A549 (cell line): ENCODE measurements around the gene MCM3. TPM values are rescaled to one million over a fixed set of nuclear protein-coding genes. Genes with fewer than 3 reads are reported as not detected.

ENCODE experiments used
- ATAC-seq, 2 experiments: fragments of 200-7000 bp in 1 of 2; fragments of >200 bp in 1 of 2; cut with Nextera tagmentation in 1 of 2; cut with Tn5 transposase in 1 of 2; 3 replicates each; pipeline versions ENCODE4 v1.8.0 to v1.9.1; 2018 to 2020; ENCODE audit warnings: mild to moderate bottlenecking in 1 of 2, moderate library complexity in 1 of 2
- CTCF ChIA-PET: fragments of 300-600 bp; sonication (Branson Sonifier 250); formaldehyde crosslinking; extraction: SDS; loops from one replicate; lab custom pipeline; 2021; ENCODE audit warnings: antibody characterized with exemption, inconsistent platforms; lab: Yijun Ruan, JAX
- POLR2A ChIA-PET: fragments of 350-600 bp; formaldehyde crosslinking; extraction: SDS; loops from one replicate; lab custom pipeline; 2021; ENCODE audit warnings: antibody characterized with exemption, inconsistent platforms; lab: Yijun Ruan, JAX
- DNase-seq, 2 experiments: peaks; one replicate each; pipeline versions ENCODE4 v3.0.0 to v3.0.0-alpha.2; 2011 to 2016; ENCODE audit warnings: low read depth in 1 of 2, low spot score in 1 of 2
- FAIRE-seq: peaks from 2 replicates; lab custom pipeline; 2011; peaks lifted over from hg19 to GRCh38; lab: Jason Lieb, UNC
- H3K27ac ChIP-seq, 2 experiments: fragments of >200 bp; sonication (Bioruptor Twin); formaldehyde crosslinking; 3 replicates each; pipeline ENCODE4 v1.5.1; 2016 to 2017
- H3K4me1 ChIP-seq: fragments of >200 bp; sonication (Bioruptor Twin); formaldehyde crosslinking; 3 replicates; pipeline ENCODE4 v1.6.1; 2016
- H3K4me2 ChIP-seq: fragments of >200 bp; sonication (Bioruptor Twin); formaldehyde crosslinking; 3 replicates; pipeline ENCODE4 v1.6.1; 2016
- H3K4me3 ChIP-seq: fragments of >200 bp; sonication (Bioruptor Twin); formaldehyde crosslinking; 3 replicates; pipeline ENCODE4 v1.5.1; 2016
- H3K9me3 ChIP-seq: fragments of >200 bp; sonication (Bioruptor Twin); formaldehyde crosslinking; 3 replicates; pipeline ENCODE4 v1.6.1; 2016
- CBX8 ChIP-seq: fragments of 200-600 bp; sonication (generic); IDR thresholded peaks from 2 replicates; pipeline ENCODE4 v1.6.1; 2016
- CEBPB ChIP-seq, 2 experiments: fragments of >200 bp in 1 of 2; sonication (Bioruptor Twin) in 1 of 2; formaldehyde crosslinking in 1 of 2; IDR thresholded peaks; 2 replicates each; pipeline ENCODE4 v1.6.1; 2012 to 2016
- EHF ChIP-seq: fragments of 250-450 bp; sonication (Bioruptor Pico); IDR thresholded peaks from 2 replicates; pipeline ENCODE4 v1.5.0; 2020; ENCODE audit warnings: mild to moderate bottlenecking
- HEYL ChIP-seq: fragments of 250-450 bp; sonication (Bioruptor Pico); IDR thresholded peaks from 2 replicates; pipeline ENCODE4 v1.8.0; 2021; ENCODE audit warnings: mild to moderate bottlenecking, moderate library complexity
- HOXB5 ChIP-seq: fragments of 250-450 bp; sonication (Bioruptor Pico); IDR thresholded peaks from 2 replicates; pipeline ENCODE4 v1.5.0; 2020; ENCODE audit warnings: mild to moderate bottlenecking, moderate library complexity
- JUNB ChIP-seq: fragments of >200 bp; sonication (Bioruptor Twin); formaldehyde crosslinking; IDR thresholded peaks from 2 replicates; pipeline ENCODE4 v1.6.1; 2016
- MAFK ChIP-seq: fragments of 450-650 bp; IDR thresholded peaks from 2 replicates; pipeline ENCODE4 v1.6.1; 2014; ENCODE audit not compliant: partially characterized antibody
- NR3C1 ChIP-seq: fragments of >200 bp; sonication (Bioruptor Twin); formaldehyde crosslinking; IDR thresholded peaks from 3 replicates; pipeline ENCODE4 v1.6.1; 2017
- PHF8 ChIP-seq: fragments of 200-600 bp; sonication (generic); IDR thresholded peaks from 2 replicates; pipeline ENCODE4 v1.6.1; 2016; ENCODE audit warnings: low read depth, mild to moderate bottlenecking, antibody characterized with exemption, moderate library complexity, borderline replicate concordance
- POLR2AphosphoS2 ChIP-seq: conservative IDR thresholded peaks from 2 replicates; pipeline ENCODE4 v1.6.1; 2012; ENCODE audit warnings: low read length, improper control_type of control experiment, inconsistent platforms
- RARB ChIP-seq: fragments of 250-450 bp; sonication (Bioruptor Pico); IDR thresholded peaks from 2 replicates; pipeline ENCODE4 v1.8.0; 2021; ENCODE audit warnings: mild to moderate bottlenecking, moderate library complexity
- RCOR1 ChIP-seq: fragments of 150-350 bp; IDR thresholded peaks from 2 replicates; pipeline ENCODE4 v1.6.1; 2014; ENCODE audit warnings: antibody characterized with exemption, low read length, low read depth
- RFX5 ChIP-seq: fragments of 450-650 bp; IDR thresholded peaks from 2 replicates; pipeline ENCODE4 v1.7.1; 2014; ENCODE audit warnings: antibody characterized with exemption, mild to moderate bottlenecking, moderate library complexity
- SMC3 ChIP-seq: fragments of >200 bp; sonication (Bioruptor Twin); formaldehyde crosslinking; IDR thresholded peaks from 3 replicates; pipeline ENCODE4 v1.6.1; 2018; ENCODE audit warnings: inconsistent platforms
- TP53 ChIP-seq: fragments of 250-450 bp; sonication (Bioruptor Pico); IDR thresholded peaks from 2 replicates; pipeline ENCODE4 v1.5.0; 2021; ENCODE audit warnings: mild to moderate bottlenecking, moderate library complexity
- WGBS: methylation state at CpG from one replicate; pipeline ENCODE4 v1.1.6; 2017; ENCODE audit errors: missing lambda C conversion rate; 5-methylcytosine and 5-hydroxymethylcytosine counted together
- polyA plus RNA-seq, 4 experiments: library from polyadenylated mRNA; depleted of rRNA in 3 of 4; stranded (reverse); fragments of >200 nt; fragmentation: RNase III in 1 of 4; extraction: RNeasy Plus Mini Kit Qiagen cat#74134 plus additional on column Dnase treatment in 1 of 4; gene quantifications; 2 replicates in 3 of 4; 3 replicates in 1 of 4; pipeline ENCODE4 v1.2.3, GENCODE V29; 2011 to 2017
- TF ChIP-seq, protein P1 (sequence below): IDR thresholded peaks from 2 replicates; pipeline ENCODE4 v1.6.1; 2012; ENCODE audit warnings: low read depth, borderline replicate concordance
- TF ChIP-seq, protein P2 (sequence below): fragments of 150-350 bp; IDR thresholded peaks from 2 replicates; pipeline ENCODE4 v1.6.1; 2014; ENCODE audit warnings: low read depth, mild to moderate bottlenecking, low read length
- TF ChIP-seq, protein P3 (sequence below): fragments of 200-600 bp; sonication (generic); IDR thresholded peaks from 2 replicates; pipeline ENCODE4 v1.6.1; 2016; ENCODE audit warnings: antibody characterized with exemption, mild to moderate bottlenecking, moderate library complexity
- TF ChIP-seq, protein P4 (sequence below): fragments of >200 bp; sonication (Bioruptor Twin); formaldehyde crosslinking; IDR thresholded peaks from 3 replicates; pipeline ENCODE4 v1.5.1; 2016

MCM3 gene
- polyA plus RNA-seq, 2 of the 4 experiments (the other 2 are of a cell fraction), result 101 to 111 TPM

DNA sequence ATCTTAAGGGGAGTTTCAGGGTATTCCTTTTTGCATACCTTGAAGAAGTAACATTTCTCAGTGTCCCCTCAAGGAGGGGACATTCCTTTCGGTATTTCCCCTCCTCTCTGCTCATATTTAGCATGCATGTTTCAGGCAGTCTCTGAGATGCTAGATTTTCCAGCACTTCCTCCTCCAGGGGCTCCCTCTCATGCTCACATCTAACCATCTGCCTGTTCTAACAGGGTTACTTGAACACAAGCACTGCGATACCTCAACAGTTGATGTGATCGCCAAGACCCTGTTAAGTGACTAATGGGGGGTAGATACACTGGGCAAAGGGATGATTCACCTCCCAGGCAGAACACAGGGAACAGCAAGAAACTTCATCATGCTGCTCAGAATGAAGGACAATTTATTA, 12.9 kb upstream of the MCM3 start:
- no peak overlapping the region for H3K4me3 ChIP-seq
- 81% methylated on average over 3 of the region's 3 CpGs for WGBS
- no peaks in the 10 kb centered on the region for H3K9me3 ChIP-seq
- H3K4me2 ChIP-seq, result no peak overlapping the region
- ATAC-seq, result no peak
- no peaks in the 10 kb centered on the region for H3K4me1 ChIP-seq
- DNase-seq, result no peak
- TF ChIP-seq, protein P1, sequence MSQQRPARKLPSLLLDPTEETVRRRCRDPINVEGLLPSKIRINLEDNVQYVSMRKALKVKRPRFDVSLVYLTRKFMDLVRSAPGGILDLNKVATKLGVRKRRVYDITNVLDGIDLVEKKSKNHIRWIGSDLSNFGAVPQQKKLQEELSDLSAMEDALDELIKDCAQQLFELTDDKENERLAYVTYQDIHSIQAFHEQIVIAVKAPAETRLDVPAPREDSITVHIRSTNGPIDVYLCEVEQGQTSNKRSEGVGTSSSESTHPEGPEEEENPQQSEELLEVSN, result no peak
- TF ChIP-seq TP53 (no peak), SMC3 (no peak), MAFK (no peak), POLR2AphosphoS2 (no peak), CEBPB (IDR thresholded peaks at IDR 0.05) (no peak), RCOR1 (no peak), RFX5 (no peak), JUNB (no peak), HEYL (CRISPR knock-in tag) (no peak), NR3C1 (no peak), RARB (CRISPR knock-in tag) (no peak), HOXB5 (CRISPR knock-in tag) (no peak)
- TF ChIP-seq, protein P2, sequence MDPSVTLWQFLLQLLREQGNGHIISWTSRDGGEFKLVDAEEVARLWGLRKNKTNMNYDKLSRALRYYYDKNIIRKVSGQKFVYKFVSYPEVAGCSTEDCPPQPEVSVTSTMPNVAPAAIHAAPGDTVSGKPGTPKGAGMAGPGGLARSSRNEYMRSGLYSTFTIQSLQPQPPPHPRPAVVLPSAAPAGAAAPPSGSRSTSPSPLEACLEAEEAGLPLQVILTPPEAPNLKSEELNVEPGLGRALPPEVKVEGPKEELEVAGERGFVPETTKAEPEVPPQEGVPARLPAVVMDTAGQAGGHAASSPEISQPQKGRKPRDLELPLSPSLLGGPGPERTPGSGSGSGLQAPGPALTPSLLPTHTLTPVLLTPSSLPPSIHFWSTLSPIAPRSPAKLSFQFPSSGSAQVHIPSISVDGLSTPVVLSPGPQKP, result no peak
- no peak for FAIRE-seq
- ChIA-PET POLR2A (no interaction called here), CTCF (interaction anchor here (0.8 kb wide), 1 partner anchor 11 kb away, joined by 3 read pairs; no protein-coding TSS in a partner anchor)
- H3K27ac ChIP-seq, result no peak overlapping the region

DNA sequence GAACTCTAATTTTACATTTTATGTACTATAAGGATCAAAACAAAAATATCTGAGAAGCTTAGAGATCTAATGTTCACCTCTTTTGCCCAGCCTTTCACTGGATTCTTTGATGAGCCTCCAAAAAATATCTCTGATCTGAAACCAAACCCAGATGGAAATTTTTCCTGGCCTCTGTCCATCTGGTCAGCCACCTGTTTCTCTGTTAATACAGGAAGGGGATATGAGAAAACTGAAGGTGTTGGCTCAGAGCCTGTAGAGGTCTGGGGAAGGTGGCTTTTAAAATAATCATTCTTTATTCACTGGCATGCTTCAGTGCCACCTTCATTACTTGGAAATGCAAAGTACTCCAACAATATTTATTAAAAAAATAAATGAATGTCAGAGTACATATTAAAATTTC, 8.5 kb upstream of the MCM3 start:
- no peak for DNase-seq
- no peaks in the 10 kb centered on the region for H3K9me3 ChIP-seq
- TF ChIP-seq PHF8, result no peak
- TF ChIP-seq, protein P3, sequence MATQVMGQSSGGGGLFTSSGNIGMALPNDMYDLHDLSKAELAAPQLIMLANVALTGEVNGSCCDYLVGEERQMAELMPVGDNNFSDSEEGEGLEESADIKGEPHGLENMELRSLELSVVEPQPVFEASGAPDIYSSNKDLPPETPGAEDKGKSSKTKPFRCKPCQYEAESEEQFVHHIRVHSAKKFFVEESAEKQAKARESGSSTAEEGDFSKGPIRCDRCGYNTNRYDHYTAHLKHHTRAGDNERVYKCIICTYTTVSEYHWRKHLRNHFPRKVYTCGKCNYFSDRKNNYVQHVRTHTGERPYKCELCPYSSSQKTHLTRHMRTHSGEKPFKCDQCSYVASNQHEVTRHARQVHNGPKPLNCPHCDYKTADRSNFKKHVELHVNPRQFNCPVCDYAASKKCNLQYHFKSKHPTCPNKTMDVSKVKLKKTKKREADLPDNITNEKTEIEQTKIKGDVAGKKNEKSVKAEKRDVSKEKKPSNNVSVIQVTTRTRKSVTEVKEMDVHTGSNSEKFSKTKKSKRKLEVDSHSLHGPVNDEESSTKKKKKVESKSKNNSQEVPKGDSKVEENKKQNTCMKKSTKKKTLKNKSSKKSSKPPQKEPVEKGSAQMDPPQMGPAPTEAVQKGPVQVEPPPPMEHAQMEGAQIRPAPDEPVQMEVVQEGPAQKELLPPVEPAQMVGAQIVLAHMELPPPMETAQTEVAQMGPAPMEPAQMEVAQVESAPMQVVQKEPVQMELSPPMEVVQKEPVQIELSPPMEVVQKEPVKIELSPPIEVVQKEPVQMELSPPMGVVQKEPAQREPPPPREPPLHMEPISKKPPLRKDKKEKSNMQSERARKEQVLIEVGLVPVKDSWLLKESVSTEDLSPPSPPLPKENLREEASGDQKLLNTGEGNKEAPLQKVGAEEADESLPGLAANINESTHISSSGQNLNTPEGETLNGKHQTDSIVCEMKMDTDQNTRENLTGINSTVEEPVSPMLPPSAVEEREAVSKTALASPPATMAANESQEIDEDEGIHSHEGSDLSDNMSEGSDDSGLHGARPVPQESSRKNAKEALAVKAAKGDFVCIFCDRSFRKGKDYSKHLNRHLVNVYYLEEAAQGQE, result no peak
- no peak for TF ChIP-seq RCOR1
- TF ChIP-seq RARB (CRISPR knock-in tag), result no peak
- no peak for TF ChIP-seq EHF (CRISPR knock-in tag)
- TF ChIP-seq CBX8, result no peak
- TF ChIP-seq, protein P4, sequence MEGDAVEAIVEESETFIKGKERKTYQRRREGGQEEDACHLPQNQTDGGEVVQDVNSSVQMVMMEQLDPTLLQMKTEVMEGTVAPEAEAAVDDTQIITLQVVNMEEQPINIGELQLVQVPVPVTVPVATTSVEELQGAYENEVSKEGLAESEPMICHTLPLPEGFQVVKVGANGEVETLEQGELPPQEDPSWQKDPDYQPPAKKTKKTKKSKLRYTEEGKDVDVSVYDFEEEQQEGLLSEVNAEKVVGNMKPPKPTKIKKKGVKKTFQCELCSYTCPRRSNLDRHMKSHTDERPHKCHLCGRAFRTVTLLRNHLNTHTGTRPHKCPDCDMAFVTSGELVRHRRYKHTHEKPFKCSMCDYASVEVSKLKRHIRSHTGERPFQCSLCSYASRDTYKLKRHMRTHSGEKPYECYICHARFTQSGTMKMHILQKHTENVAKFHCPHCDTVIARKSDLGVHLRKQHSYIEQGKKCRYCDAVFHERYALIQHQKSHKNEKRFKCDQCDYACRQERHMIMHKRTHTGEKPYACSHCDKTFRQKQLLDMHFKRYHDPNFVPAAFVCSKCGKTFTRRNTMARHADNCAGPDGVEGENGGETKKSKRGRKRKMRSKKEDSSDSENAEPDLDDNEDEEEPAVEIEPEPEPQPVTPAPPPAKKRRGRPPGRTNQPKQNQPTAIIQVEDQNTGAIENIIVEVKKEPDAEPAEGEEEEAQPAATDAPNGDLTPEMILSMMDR, result no peak
- TF ChIP-seq, all 56 proteins: peak for 0
- CTCF ChIA-PET, result interaction anchor here (0.6 to 1.4 kb wide), 2 partner anchors 63 to 107 kb away, joined by 3 to 6 read pairs; no protein-coding TSS in a partner anchor
- ATAC-seq, result no peak
- Histone ChIP-seq H3K4me3 (no peak overlapping the region), H3K4me2 (no peak overlapping the region), H3K4me1 (no peaks in the 10 kb centered on the region), H3K27ac (no peak overlapping the region)
- POLR2A ChIA-PET, result no interaction called here
- no peak for FAIRE-seq
